ENCODE results near the gene CREB5.
"Not testable (repeated sequence)": the region's sequence is repeated elsewhere in the genome, so short reads cannot be mapped to it uniquely, and the experiment has no call there.

GRCh38 chr7:28825817-28826448 is 413.6 kb downstream of the CREB5 start:
- TF ChIP-seq MTA3 (CRISPR knock-in tag; IDR thresholded peaks at IDR 0.05); JUN (CRISPR knock-in tag; IDR thresholded peaks at IDR 0.05); ZNF747 (CRISPR knock-in tag; IDR thresholded peaks at IDR 0.05; ENCODE audit: borderline replicate concordance); KDM5B (CRISPR knock-in tag; IDR thresholded peaks at IDR 0.05; ENCODE audit: borderline replicate concordance): not testable (repeated sequence)
